ENCODE results near the gene CD300LG.

GRCh38 chr17:43911904-43912303 is 64.9 kb downstream of the CD300LG start:
- TF ChIP-seq CTCF (IDR thresholded peaks at IDR 0.05; ENCODE audit: poor library complexity) = no peak
- no peak for TF ChIP-seq EZH2 (IDR thresholded peaks at IDR 0.05; ENCODE audit: borderline replicate concordance)
- TF ChIP-seq EZH2phosphoT487 (IDR thresholded peaks at IDR 0.05; ENCODE audit: low read depth, severe bottlenecking, unreplicated experiment) = no peak
